ENCODE data around the gene GRIN1.

DNA sequence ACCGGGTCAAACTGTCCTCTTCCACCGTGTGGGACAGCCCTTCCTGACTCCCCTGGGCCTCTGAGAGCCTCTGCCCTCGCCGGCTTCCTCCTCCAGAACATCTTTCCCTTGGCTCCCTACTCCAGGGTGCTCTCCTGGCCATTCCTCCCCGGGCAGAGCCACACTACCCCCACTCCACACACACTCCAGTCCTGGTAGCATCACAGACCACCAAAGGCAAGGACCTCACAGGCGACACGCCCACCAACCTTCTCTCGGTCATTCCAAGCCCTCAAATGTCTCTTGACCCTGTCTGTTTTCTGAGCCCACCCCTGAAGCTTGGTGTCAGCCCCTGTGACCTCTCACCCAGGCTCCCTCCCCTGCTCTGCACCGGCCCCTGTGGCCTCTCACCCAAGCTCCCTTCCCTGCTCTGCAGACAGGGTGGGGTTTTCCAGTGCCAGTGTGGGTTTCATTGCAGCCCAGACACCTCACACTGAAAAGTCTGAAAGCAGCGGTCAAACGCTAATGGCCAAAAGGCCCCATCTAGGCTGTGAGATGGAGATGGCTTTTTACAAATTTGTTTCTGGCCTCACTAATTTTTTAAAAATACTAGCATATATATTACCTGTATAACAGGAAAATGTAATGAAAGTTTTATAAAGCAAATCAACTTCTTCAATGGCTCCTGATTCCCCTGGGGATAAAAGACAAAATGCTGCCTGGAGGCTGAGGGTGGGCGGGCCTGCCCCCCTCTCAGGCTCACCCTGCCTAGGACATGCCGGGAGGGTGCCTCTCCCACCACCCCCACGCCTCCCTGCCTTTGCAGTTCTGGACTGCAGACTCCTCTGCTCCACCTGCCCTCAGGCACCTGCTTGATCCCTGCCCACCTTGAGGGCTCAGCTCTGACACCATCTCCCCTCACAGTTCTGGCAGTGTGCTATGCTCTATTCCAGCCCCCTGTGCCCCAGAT lies 20.4 kb downstream of the GRIN1 start:
- TF ChIP-seq, protein P1, sequence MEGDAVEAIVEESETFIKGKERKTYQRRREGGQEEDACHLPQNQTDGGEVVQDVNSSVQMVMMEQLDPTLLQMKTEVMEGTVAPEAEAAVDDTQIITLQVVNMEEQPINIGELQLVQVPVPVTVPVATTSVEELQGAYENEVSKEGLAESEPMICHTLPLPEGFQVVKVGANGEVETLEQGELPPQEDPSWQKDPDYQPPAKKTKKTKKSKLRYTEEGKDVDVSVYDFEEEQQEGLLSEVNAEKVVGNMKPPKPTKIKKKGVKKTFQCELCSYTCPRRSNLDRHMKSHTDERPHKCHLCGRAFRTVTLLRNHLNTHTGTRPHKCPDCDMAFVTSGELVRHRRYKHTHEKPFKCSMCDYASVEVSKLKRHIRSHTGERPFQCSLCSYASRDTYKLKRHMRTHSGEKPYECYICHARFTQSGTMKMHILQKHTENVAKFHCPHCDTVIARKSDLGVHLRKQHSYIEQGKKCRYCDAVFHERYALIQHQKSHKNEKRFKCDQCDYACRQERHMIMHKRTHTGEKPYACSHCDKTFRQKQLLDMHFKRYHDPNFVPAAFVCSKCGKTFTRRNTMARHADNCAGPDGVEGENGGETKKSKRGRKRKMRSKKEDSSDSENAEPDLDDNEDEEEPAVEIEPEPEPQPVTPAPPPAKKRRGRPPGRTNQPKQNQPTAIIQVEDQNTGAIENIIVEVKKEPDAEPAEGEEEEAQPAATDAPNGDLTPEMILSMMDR (IDR thresholded peaks at IDR 0.05): no peak
- no peak for TF ChIP-seq POLR2A (IDR thresholded peaks at IDR 0.05)

Measured in right lobe of liver (tissue), 4 donors.